Measurements from ENCODE around the gene RSPH9.
A peak's percentile ranks its signal among the peaks of the same experiment; 100 is the strongest.

RSPH9 gene

GRCh38 chr6:43705996-43706395 lies 61.2 kb downstream of the RSPH9 start:
- TF ChIP-seq CTCF (conservative IDR thresholded peaks at IDR 0.05; ENCODE audit: control insufficient read depth, insufficient read depth, low read depth, low read length): no peak
- H3K4me3 ChIP-seq (ENCODE audit: control insufficient read depth, low read depth, low read length): no peak overlapping the region
- peak; percentile 53 for DNase-seq (ENCODE audit: low read depth)

- no peak overlapping the region for H3K4me3 ChIP-seq (ENCODE audit: control insufficient read depth, low read depth, low read length)
- TF ChIP-seq CTCF (conservative IDR thresholded peaks at IDR 0.05; ENCODE audit: control insufficient read depth, insufficient read depth, low read depth, low read length): no peak
Observed at GRCh38 chr6:43706788-43707187, 62.0 kb downstream of the RSPH9 start.

GRCh38 chr6:43707269-43707668 lies 62.4 kb downstream of the RSPH9 start:
- no peak for TF ChIP-seq CTCF (conservative IDR thresholded peaks at IDR 0.05; ENCODE audit: control insufficient read depth, insufficient read depth, low read depth, low read length)
- no peak for DNase-seq (ENCODE audit: low read depth)

More at GRCh38 chr6:43706788-43707187, 62.0 kb downstream of the RSPH9 start:
- peak; percentile 39 for DNase-seq (ENCODE audit: low read depth)

GRCh38 chr6:43707767-43708166 lies 62.9 kb downstream of the RSPH9 start:
- no peak for DNase-seq (ENCODE audit: low read depth)
- no peak for TF ChIP-seq CTCF (conservative IDR thresholded peaks at IDR 0.05; ENCODE audit: control insufficient read depth, insufficient read depth, low read depth, low read length)
- no peak overlapping the region for H3K4me3 ChIP-seq (ENCODE audit: control insufficient read depth, low read depth, low read length)

More at GRCh38 chr6:43707269-43707668, 62.4 kb downstream of the RSPH9 start:
- no peak overlapping the region for H3K4me3 ChIP-seq (ENCODE audit: control insufficient read depth, low read depth, low read length)

GRCh38 chr6:43708860-43709653 lies 64.2 kb downstream of the RSPH9 start:
- TF ChIP-seq CTCF (conservative IDR thresholded peaks at IDR 0.05; ENCODE audit: control insufficient read depth, insufficient read depth, low read depth, low read length): no peak
- DNase-seq (ENCODE audit: low read depth): peak; percentile 96

GRCh38 chr6:43709654-43710303 lies 64.9 kb downstream of the RSPH9 start:
- no peak overlapping the region for H3K4me3 ChIP-seq (ENCODE audit: control insufficient read depth, low read depth, low read length)
- DNase-seq (ENCODE audit: low read depth): no peak
- no peak for TF ChIP-seq CTCF (conservative IDR thresholded peaks at IDR 0.05; ENCODE audit: control insufficient read depth, insufficient read depth, low read depth, low read length)

More at GRCh38 chr6:43708860-43709653, 64.2 kb downstream of the RSPH9 start:
- H3K4me3 ChIP-seq (ENCODE audit: control insufficient read depth, low read depth, low read length): no peak overlapping the region

All from fibroblast of mammary gland (primary cell).